ENCODE data around the gene UBE2H. TPM values are rescaled to one million over a fixed set of nuclear protein-coding genes. Genes with fewer than 3 reads are reported as not detected.

UBE2H gene
- total and polyA plus RNA-seq, 10 of the 15 experiments (the other 5 are each of a cell fraction or from before 2014, with no cell fraction given), result 15.6 to 75.5 (median 32.8) TPM

GRCh38 chr7:129841465-129841864, 111.3 kb downstream of the UBE2H start:
- Histone ChIP-seq H3K79me2 (ENCODE audit: control insufficient read depth, insufficient read depth, low read length) (no peaks in the 10 kb centered on the region), H3K4me3 (no peak overlapping the region), H3K4me2 (ENCODE audit: control insufficient read depth, insufficient read depth) (no peak overlapping the region), H3K4me1 (ENCODE audit: control insufficient read depth, insufficient read depth, low read length) (peaks cover 8% of the 10 kb centered on the region; the same call in 1 of the 2 replicates), H4K20me1 (ENCODE audit: control insufficient read depth, insufficient read depth) (no peaks in the 10 kb centered on the region), H3K9ac (ENCODE audit: control insufficient read depth, insufficient read depth, low read length) (no peak overlapping the region), H3K9me3 (replicated peaks; ENCODE audit: control insufficient read depth, insufficient read depth, low read length) (no peaks in the 10 kb centered on the region), H3K36me3 (ENCODE audit: control insufficient read depth in 2 of 2, insufficient read depth in 2 of 2, low read length in 1 of 2) (peaks cover 0 to 4% of the 10 kb centered on the region in 2 experiments; a peak in 2 of 4 replicates), H3K27ac (ENCODE audit: control insufficient read depth, insufficient read depth) (no peak overlapping the region), H3K27me3 (replicated peaks in 1 of 2; ENCODE audit: control insufficient read depth in 2 of 2, insufficient read depth in 2 of 2, low read length in 1 of 2) (no peaks in the 10 kb centered on the region), H2AFZ (ENCODE audit: control insufficient read depth, low read depth, low read length) (no peak overlapping the region)
- ChIA-PET RAD21 (ENCODE audit: unreplicated experiment) (interaction anchor here (1.7 kb wide), 1 partner anchor 12 kb away, joined by 5 read pairs; no protein-coding TSS in a partner anchor), SMC1A (ENCODE audit: uncharacterized antibody, unreplicated experiment) (interaction anchor here (0.7 to 1.6 kb wide), 3 partner anchors 11 to 13 kb away, joined by 3 to 8 read pairs (median 4); no protein-coding TSS in a partner anchor), CTCF (interaction anchor here (1.0 to 2.3 kb wide), 4 partner anchors 9 to 17 kb away, joined by 3 to 10 read pairs (median 6); no protein-coding TSS in a partner anchor), POLR2A (interaction anchor here (0.5 to 0.6 kb wide), 2 partner anchors 110 to 136 kb away, joined by 3 to 5 read pairs; no protein-coding TSS in a partner anchor)
- TF ChIP-seq SREBF1 (IDR thresholded peaks at IDR 0.05; ENCODE audit: low read length) (no peak), ZSCAN29 (IDR thresholded peaks at IDR 0.05) (no peak), MAX (IDR thresholded peaks at IDR 0.05; ENCODE audit: low read depth, low read length) (no peak), BHLHE40 (IDR thresholded peaks at IDR 0.05; ENCODE audit: borderline replicate concordance in 1 of 2, low read depth in 2 of 2, low read length in 1 of 2) (no peak), EZH2 (IDR thresholded peaks at IDR 0.05; ENCODE audit: borderline replicate concordance, control insufficient read depth, low read depth, low read length) (no peak), DPF2 (IDR thresholded peaks at IDR 0.05) (no peak), ELK1 (IDR thresholded peaks at IDR 0.05; ENCODE audit: low read depth, low read length) (no peak), FOXM1 (IDR thresholded peaks at IDR 0.05; ENCODE audit: low read depth, low read length) (no peak)
- TF ChIP-seq, protein P1, sequence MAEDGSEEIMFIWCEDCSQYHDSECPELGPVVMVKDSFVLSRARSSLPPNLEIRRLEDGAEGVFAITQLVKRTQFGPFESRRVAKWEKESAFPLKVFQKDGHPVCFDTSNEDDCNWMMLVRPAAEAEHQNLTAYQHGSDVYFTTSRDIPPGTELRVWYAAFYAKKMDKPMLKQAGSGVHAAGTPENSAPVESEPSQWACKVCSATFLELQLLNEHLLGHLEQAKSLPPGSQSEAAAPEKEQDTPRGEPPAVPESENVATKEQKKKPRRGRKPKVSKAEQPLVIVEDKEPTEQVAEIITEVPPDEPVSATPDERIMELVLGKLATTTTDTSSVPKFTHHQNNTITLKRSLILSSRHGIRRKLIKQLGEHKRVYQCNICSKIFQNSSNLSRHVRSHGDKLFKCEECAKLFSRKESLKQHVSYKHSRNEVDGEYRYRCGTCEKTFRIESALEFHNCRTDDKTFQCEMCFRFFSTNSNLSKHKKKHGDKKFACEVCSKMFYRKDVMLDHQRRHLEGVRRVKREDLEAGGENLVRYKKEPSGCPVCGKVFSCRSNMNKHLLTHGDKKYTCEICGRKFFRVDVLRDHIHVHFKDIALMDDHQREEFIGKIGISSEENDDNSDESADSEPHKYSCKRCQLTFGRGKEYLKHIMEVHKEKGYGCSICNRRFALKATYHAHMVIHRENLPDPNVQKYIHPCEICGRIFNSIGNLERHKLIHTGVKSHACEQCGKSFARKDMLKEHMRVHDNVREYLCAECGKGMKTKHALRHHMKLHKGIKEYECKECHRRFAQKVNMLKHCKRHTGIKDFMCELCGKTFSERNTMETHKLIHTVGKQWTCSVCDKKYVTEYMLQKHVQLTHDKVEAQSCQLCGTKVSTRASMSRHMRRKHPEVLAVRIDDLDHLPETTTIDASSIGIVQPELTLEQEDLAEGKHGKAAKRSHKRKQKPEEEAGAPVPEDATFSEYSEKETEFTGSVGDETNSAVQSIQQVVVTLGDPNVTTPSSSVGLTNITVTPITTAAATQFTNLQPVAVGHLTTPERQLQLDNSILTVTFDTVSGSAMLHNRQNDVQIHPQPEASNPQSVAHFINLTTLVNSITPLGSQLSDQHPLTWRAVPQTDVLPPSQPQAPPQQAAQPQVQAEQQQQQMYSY (CRISPR knock-in tag; IDR thresholded peaks at IDR 0.05), result no peak
- TF ChIP-seq, protein P2, sequence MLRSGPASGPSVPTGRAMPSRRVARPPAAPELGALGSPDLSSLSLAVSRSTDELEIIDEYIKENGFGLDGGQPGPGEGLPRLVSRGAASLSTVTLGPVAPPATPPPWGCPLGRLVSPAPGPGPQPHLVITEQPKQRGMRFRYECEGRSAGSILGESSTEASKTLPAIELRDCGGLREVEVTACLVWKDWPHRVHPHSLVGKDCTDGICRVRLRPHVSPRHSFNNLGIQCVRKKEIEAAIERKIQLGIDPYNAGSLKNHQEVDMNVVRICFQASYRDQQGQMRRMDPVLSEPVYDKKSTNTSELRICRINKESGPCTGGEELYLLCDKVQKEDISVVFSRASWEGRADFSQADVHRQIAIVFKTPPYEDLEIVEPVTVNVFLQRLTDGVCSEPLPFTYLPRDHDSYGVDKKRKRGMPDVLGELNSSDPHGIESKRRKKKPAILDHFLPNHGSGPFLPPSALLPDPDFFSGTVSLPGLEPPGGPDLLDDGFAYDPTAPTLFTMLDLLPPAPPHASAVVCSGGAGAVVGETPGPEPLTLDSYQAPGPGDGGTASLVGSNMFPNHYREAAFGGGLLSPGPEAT (IDR thresholded peaks at IDR 0.05; ENCODE audit: low read depth), result no peak
- TF ChIP-seq, protein P3, sequence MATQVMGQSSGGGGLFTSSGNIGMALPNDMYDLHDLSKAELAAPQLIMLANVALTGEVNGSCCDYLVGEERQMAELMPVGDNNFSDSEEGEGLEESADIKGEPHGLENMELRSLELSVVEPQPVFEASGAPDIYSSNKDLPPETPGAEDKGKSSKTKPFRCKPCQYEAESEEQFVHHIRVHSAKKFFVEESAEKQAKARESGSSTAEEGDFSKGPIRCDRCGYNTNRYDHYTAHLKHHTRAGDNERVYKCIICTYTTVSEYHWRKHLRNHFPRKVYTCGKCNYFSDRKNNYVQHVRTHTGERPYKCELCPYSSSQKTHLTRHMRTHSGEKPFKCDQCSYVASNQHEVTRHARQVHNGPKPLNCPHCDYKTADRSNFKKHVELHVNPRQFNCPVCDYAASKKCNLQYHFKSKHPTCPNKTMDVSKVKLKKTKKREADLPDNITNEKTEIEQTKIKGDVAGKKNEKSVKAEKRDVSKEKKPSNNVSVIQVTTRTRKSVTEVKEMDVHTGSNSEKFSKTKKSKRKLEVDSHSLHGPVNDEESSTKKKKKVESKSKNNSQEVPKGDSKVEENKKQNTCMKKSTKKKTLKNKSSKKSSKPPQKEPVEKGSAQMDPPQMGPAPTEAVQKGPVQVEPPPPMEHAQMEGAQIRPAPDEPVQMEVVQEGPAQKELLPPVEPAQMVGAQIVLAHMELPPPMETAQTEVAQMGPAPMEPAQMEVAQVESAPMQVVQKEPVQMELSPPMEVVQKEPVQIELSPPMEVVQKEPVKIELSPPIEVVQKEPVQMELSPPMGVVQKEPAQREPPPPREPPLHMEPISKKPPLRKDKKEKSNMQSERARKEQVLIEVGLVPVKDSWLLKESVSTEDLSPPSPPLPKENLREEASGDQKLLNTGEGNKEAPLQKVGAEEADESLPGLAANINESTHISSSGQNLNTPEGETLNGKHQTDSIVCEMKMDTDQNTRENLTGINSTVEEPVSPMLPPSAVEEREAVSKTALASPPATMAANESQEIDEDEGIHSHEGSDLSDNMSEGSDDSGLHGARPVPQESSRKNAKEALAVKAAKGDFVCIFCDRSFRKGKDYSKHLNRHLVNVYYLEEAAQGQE (IDR thresholded peaks at IDR 0.05; ENCODE audit: low read depth, low read length), result no peak
- ATAC-seq (no peak), DNase-seq (ENCODE audit: low read depth, low spot score) (no peak), FAIRE-seq (no peak)
- BruUV-seq (replicated peaks), result no TSS peak
- in situ Hi-C loops (cut with MboI) (no loop called here), intact Hi-C loops (cut with micrococcal nuclease; ENCODE audit: unreplicated experiment) (no loop called here)
- WGBS (ENCODE audit: insufficient coverage, insufficient replicate concordance, low lambda C conversion rate, missing lambda C conversion rate), result 79% methylated on average over 3 of the region's 3 CpGs

Data from GM12878 (cell line).